OCI-LY3 (cell line): ENCODE results near the gene ADGRD1.

Experiments
- H2AFZ ChIP-seq: fragments of 200-600, 300-600 bp; shearing (Covaris generic); 2 replicates; pipeline ENCODE4 v1.6.0; 2014; ENCODE audit warnings: antibody characterized with exemption, low read depth, low read length
- H3K27ac ChIP-seq: fragments of 200-600, 300-600 bp; sonication (generic); 2 replicates; pipeline ENCODE4 v1.5.1; 2014; ENCODE audit warnings: mild to moderate bottlenecking, low read length, moderate library complexity, mixed read lengths
- H3K27me3 ChIP-seq: fragments of 200-600, 300-600 bp; sonication (generic); 2 replicates; pipeline ENCODE4 v1.6.1; 2014; ENCODE audit warnings: low read depth, low read length, mixed read lengths
- H3K36me3 ChIP-seq: fragments of 200-600, 300-600 bp; sonication (generic); replicated peaks from 2 replicates; pipeline ENCODE3; 2014; ENCODE audit warnings: low read depth, low read length, mixed read lengths
- H3K4me1 ChIP-seq: fragments of 300-600, 200-600 bp; sonication (generic); 2 replicates; pipeline ENCODE4 v1.6.1; 2014; ENCODE audit warnings: low read length, mixed read lengths
- H3K4me2 ChIP-seq: fragments of 200-600, 300-600 bp; sonication (generic); 2 replicates; pipeline ENCODE4 v1.6.1; 2014; ENCODE audit warnings: low read length, mixed read lengths
- H3K4me3 ChIP-seq: fragments of 300-600, 200-600 bp; sonication (generic); 2 replicates; pipeline ENCODE4 v1.5.1; 2014; ENCODE audit warnings: antibody characterized with exemption, mild to moderate bottlenecking, low read length, moderate library complexity
- H3K79me2 ChIP-seq: fragments of 300-600, 200-600 bp; shearing (Covaris generic); 2 replicates; pipeline ENCODE4 v1.6.1; 2014; ENCODE audit warnings: mild to moderate bottlenecking, low read length, mixed read lengths
- H3K9ac ChIP-seq: fragments of 300-600, 200-600 bp; shearing (Covaris generic); 2 replicates; pipeline ENCODE4 v1.6.0; 2014; ENCODE audit warnings: mild to moderate bottlenecking, low read length, moderate library complexity
- H3K9me3 ChIP-seq: fragments of 200-600, 300-600 bp; shearing (Covaris generic); 2 replicates; pipeline ENCODE4 v1.6.1; 2014; ENCODE audit warnings: low read length, mixed read lengths; ENCODE audit not compliant: insufficient read depth
- H4K20me1 ChIP-seq: fragments of 200-600, 300-600 bp; sonication (generic); 2 replicates; pipeline ENCODE4 v1.6.1; 2016; ENCODE audit warnings: low read length, mixed read lengths; ENCODE audit not compliant: insufficient read depth
- CTCF ChIP-seq: fragments of 200-600, 300-600 bp; sonication (generic); IDR thresholded peaks from 2 replicates; pipeline ENCODE4 v1.5.1; 2014; ENCODE audit warnings: antibody characterized with exemption, low read length, low read depth
- EZH2phosphoT487 ChIP-seq: fragments of 200-600 bp; shearing (Covaris generic); IDR thresholded peaks from 2 replicates; pipeline ENCODE4 v1.6.1; 2018; ENCODE audit warnings: antibody characterized with exemption, mixed run types, low read depth

ADGRD1 gene

GRCh38 chr12:131100031-131100674 lies 146.4 kb downstream of the ADGRD1 start:
- H4K20me1 ChIP-seq: peaks cover 17% of the 10 kb centered on the region; the same call in 1 of the 2 replicates
- no peak overlapping the region for H2AFZ ChIP-seq
- H3K27ac ChIP-seq: no peak overlapping the region
- no peak overlapping the region for H3K9ac ChIP-seq
- 0 out of 2 replicates have a peak, but pooled peaks cover 4% of the 10 kb centered on the region for H3K9me3 ChIP-seq
- H3K4me3 ChIP-seq: no peak overlapping the region
- H3K27me3 ChIP-seq: peaks cover 40% of the 10 kb centered on the region
- H3K4me1 ChIP-seq: peaks cover 17% of the 10 kb centered on the region
- H3K79me2 ChIP-seq: no peaks in the 10 kb centered on the region
- TF ChIP-seq CTCF (no peak), EZH2phosphoT487 (no peak)
- no peaks in the 10 kb centered on the region for H3K36me3 ChIP-seq
- no peak overlapping the region for H3K4me2 ChIP-seq

- H3K4me2 ChIP-seq: no peak overlapping the region
- no peak overlapping the region for H3K9ac ChIP-seq
- peaks cover 40% of the 10 kb centered on the region for H3K27me3 ChIP-seq
- H3K36me3 ChIP-seq: no peaks in the 10 kb centered on the region
- TF ChIP-seq EZH2phosphoT487: no peak
- TF ChIP-seq CTCF: no peak
- H3K4me3 ChIP-seq: no peak overlapping the region
- H2AFZ ChIP-seq: no peak overlapping the region
- H3K27ac ChIP-seq: no peak overlapping the region
- H3K79me2 ChIP-seq: no peaks in the 10 kb centered on the region
- H3K4me1 ChIP-seq: peaks cover 17% of the 10 kb centered on the region
- H3K9me3 ChIP-seq: 0 out of 2 replicates have a peak, but pooled peaks cover 4% of the 10 kb centered on the region
- peaks cover 17% of the 10 kb centered on the region; the same call in 1 of the 2 replicates for H4K20me1 ChIP-seq
These were observed 147.3 kb downstream of the ADGRD1 start for GRCh38 chr12:131101006-131101405.

- TF ChIP-seq EZH2phosphoT487: no peak
- 0 out of 2 replicates have a peak, but pooled peaks cover 4% of the 10 kb centered on the region for H3K9me3 ChIP-seq
- no peak overlapping the region for H2AFZ ChIP-seq
- peaks cover 40% of the 10 kb centered on the region for H3K27me3 ChIP-seq
- peaks cover 17% of the 10 kb centered on the region for H3K4me1 ChIP-seq
- H3K27ac ChIP-seq: no peak overlapping the region
- 0 out of 2 replicates have a peak overlapping the region, but pooled peaks have one; percentile 3 for H3K4me3 ChIP-seq
- H4K20me1 ChIP-seq: peaks cover 17% of the 10 kb centered on the region; the same call in 1 of the 2 replicates
- no peaks in the 10 kb centered on the region for H3K79me2 ChIP-seq
- H3K9ac ChIP-seq: no peak overlapping the region
- peak overlapping the region; percentile 53 for H3K4me2 ChIP-seq
- no peaks in the 10 kb centered on the region for H3K36me3 ChIP-seq
These were observed 148.2 kb downstream of the ADGRD1 start for GRCh38 chr12:131101703-131102492.

GRCh38 chr12:131102493-131102931 lies 148.8 kb downstream of the ADGRD1 start:
- peaks cover 17% of the 10 kb centered on the region; the same call in 1 of the 2 replicates for H4K20me1 ChIP-seq
- peaks cover 17% of the 10 kb centered on the region for H3K4me1 ChIP-seq
- no peak overlapping the region for H3K27ac ChIP-seq
- peaks cover 40% of the 10 kb centered on the region for H3K27me3 ChIP-seq
- H3K4me3 ChIP-seq: no peak overlapping the region
- H3K36me3 ChIP-seq: no peaks in the 10 kb centered on the region
- H3K9me3 ChIP-seq: 0 out of 2 replicates have a peak, but pooled peaks cover 4% of the 10 kb centered on the region
- H3K4me2 ChIP-seq: 0 out of 2 replicates have a peak overlapping the region, but pooled peaks have one; percentile 53
- no peaks in the 10 kb centered on the region for H3K79me2 ChIP-seq
- no peak overlapping the region for H2AFZ ChIP-seq
- H3K9ac ChIP-seq: no peak overlapping the region
- TF ChIP-seq CTCF (no peak), EZH2phosphoT487 (no peak)
